ENCODE results near the gene PPIL6. TPM values are rescaled to one million over a fixed set of nuclear protein-coding genes. Genes with fewer than 3 reads are reported as not detected.

Gene PPIL6
- total RNA-seq, 4 donors from 2014 or later, result 0.64 to 4.0 (median 1.9) TPM; not detected in 1

- peak overlapping the region in 2 of 4 donors; percentile 63 to 89 for H3K4me3 ChIP-seq
- intact Hi-C loops (cut with DNase I; ENCODE audit: low total_unique reads), result no loop called here
- TF ChIP-seq CTCF (IDR thresholded peaks at IDR 0.05) (no peak), POLR2A (IDR thresholded peaks at IDR 0.05) (no peak), POLR2AphosphoS5 (IDR thresholded peaks at IDR 0.05) (no peak), EP300 (IDR thresholded peaks at IDR 0.05; ENCODE audit: low read depth) (no peak)
- H3K36me3 ChIP-seq, result no peaks in the 10 kb centered on the region
- no peaks in the 10 kb centered on the region for H3K27me3 ChIP-seq
- peaks cover 14 to 37% (median 33%) of the 10 kb centered on the region in 4 donors for H3K4me1 ChIP-seq
- in situ Hi-C loops (cut with MboI; ENCODE audit: low pct_ligation_motif_present in 1 of 4, low pct_unique_long_range_greater_than_20kb in 1 of 4, low sequenced_read_pairs in 3 of 4), result loop anchor here in 2 of 4 donors (10.0 kb wide), 1 partner anchor 69 kb away; the partner anchor contains the start of gene CD164 (in 2 of the 2)
- 90% methylated on average over 27 of the region's 27 CpGs; no CpG with 5 or more reads in 1 of the 2 donors for WGBS, 2 donors (ENCODE audit: low coverage in 1 of 2)
- H3K27ac ChIP-seq, result peak overlapping the region; percentile 84 to 93 (median 87)
- no peak for DNase-seq
- H3K9me3 ChIP-seq, result no peaks in the 10 kb centered on the region
Measured at GRCh38 chr6:109453594-109454495, 13.4 kb upstream of the PPIL6 start.

DNA sequence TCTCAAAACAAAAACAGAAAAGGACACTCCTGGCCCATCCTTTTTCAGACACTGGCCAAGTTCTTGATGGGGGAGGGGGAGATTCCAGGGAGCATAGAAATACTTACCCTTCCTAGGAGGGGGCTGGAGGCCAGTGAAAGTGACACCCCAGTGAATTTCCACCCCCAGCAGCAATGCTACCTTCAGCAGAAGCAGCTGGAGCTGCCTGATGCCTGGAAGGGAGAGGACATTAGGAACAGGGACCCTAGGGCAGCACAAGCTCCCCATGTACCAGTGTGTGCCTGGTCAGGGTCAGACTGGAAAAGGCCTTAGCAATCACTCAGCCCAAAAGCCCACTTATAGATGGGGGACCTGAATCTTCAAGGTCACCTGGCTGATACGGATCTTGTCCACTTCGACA lies 12.7 kb upstream of the PPIL6 start:
- H3K36me3 ChIP-seq, result no peaks in the 10 kb centered on the region
- H3K27ac ChIP-seq, result no peak overlapping the region
- H3K9me3 ChIP-seq, result no peaks in the 10 kb centered on the region
- no peak overlapping the region for H3K4me3 ChIP-seq
- peaks cover 14 to 37% (median 31%) of the 10 kb centered on the region in 4 donors for H3K4me1 ChIP-seq
- 94% methylated on average over 2 of the region's 2 CpGs; no CpG with 5 or more reads in 1 of the 2 donors for WGBS, 2 donors (ENCODE audit: low coverage in 1 of 2)
- no peaks in the 10 kb centered on the region for H3K27me3 ChIP-seq
- TF ChIP-seq POLR2A (IDR thresholded peaks at IDR 0.05) (no peak), POLR2AphosphoS5 (IDR thresholded peaks at IDR 0.05) (no peak), EP300 (IDR thresholded peaks at IDR 0.05; ENCODE audit: low read depth) (no peak), CTCF (IDR thresholded peaks at IDR 0.05) (no peak)
- no peak for DNase-seq
- intact Hi-C loops (cut with DNase I; ENCODE audit: low total_unique reads), result no loop called here
- in situ Hi-C loops (cut with MboI; ENCODE audit: low pct_ligation_motif_present in 1 of 4, low pct_unique_long_range_greater_than_20kb in 1 of 4, low sequenced_read_pairs in 3 of 4), result loop anchor here in 2 of 4 donors (10.0 kb wide), 1 partner anchor 68 kb away; the partner anchor contains the start of gene CD164 (in 2 of the 2)

GRCh38 chr6:109452181-109452580 lies 11.8 kb upstream of the PPIL6 start:
- no peaks in the 10 kb centered on the region for H3K9me3 ChIP-seq
- H3K27ac ChIP-seq, result no peak overlapping the region
- 89 to 96% methylated on average over 8 to 9 of the region's 9 CpGs for WGBS, 2 donors (ENCODE audit: low coverage in 1 of 2)
- peaks cover 14 to 32% (median 25%) of the 10 kb centered on the region in 4 donors for H3K4me1 ChIP-seq
- in situ Hi-C loops (cut with MboI; ENCODE audit: low pct_ligation_motif_present in 1 of 4, low pct_unique_long_range_greater_than_20kb in 1 of 4, low sequenced_read_pairs in 3 of 4), result loop anchor here in 2 of 4 donors (10.0 kb wide), 1 partner anchor 67 kb away; the partner anchor contains the start of gene CD164 (in 2 of the 2)
- no peak for DNase-seq
- intact Hi-C loops (cut with DNase I; ENCODE audit: low total_unique reads), result no loop called here
- TF ChIP-seq EP300 (IDR thresholded peaks at IDR 0.05; ENCODE audit: low read depth) (no peak), POLR2AphosphoS5 (IDR thresholded peaks at IDR 0.05) (no peak), CTCF (IDR thresholded peaks at IDR 0.05) (no peak), POLR2A (IDR thresholded peaks at IDR 0.05) (no peak)
- H3K27me3 ChIP-seq, result no peaks in the 10 kb centered on the region
- no peak overlapping the region for H3K4me3 ChIP-seq
- H3K36me3 ChIP-seq, result no peaks in the 10 kb centered on the region

- in situ Hi-C loops (cut with MboI; ENCODE audit: low pct_ligation_motif_present in 1 of 4, low pct_unique_long_range_greater_than_20kb in 1 of 4, low sequenced_read_pairs in 3 of 4) (loop anchor here in 2 of 4 donors (10.0 kb wide), 1 partner anchor 67 kb away; the partner anchor contains the start of gene CD164 (in 2 of the 2)), intact Hi-C loops (cut with DNase I; ENCODE audit: low total_unique reads) (no loop called here)
- Histone ChIP-seq H3K9me3 (no peaks in the 10 kb centered on the region), H3K4me1 (peaks cover 8 to 24% (median 18%) of the 10 kb centered on the region in 4 donors), H3K27ac (no peak overlapping the region), H3K27me3 (no peaks in the 10 kb centered on the region), H3K4me3 (no peak overlapping the region), H3K36me3 (no peaks in the 10 kb centered on the region)
- TF ChIP-seq POLR2AphosphoS5 (IDR thresholded peaks at IDR 0.05) (no peak), POLR2A (IDR thresholded peaks at IDR 0.05) (no peak), EP300 (IDR thresholded peaks at IDR 0.05; ENCODE audit: low read depth) (no peak), CTCF (IDR thresholded peaks at IDR 0.05) (no peak)
- 98% methylated on average over 7 of the region's 7 CpGs; no CpG with 5 or more reads in 1 of the 2 donors for WGBS, 2 donors (ENCODE audit: low coverage in 1 of 2)
- no peak for DNase-seq
Measured at GRCh38 chr6:109451376-109451775, 10.9 kb upstream of the PPIL6 start.

Measured in transverse colon (tissue), 4 donors.